ENCODE results near the gene PRKACG.

- TF ChIP-seq, protein P1, sequence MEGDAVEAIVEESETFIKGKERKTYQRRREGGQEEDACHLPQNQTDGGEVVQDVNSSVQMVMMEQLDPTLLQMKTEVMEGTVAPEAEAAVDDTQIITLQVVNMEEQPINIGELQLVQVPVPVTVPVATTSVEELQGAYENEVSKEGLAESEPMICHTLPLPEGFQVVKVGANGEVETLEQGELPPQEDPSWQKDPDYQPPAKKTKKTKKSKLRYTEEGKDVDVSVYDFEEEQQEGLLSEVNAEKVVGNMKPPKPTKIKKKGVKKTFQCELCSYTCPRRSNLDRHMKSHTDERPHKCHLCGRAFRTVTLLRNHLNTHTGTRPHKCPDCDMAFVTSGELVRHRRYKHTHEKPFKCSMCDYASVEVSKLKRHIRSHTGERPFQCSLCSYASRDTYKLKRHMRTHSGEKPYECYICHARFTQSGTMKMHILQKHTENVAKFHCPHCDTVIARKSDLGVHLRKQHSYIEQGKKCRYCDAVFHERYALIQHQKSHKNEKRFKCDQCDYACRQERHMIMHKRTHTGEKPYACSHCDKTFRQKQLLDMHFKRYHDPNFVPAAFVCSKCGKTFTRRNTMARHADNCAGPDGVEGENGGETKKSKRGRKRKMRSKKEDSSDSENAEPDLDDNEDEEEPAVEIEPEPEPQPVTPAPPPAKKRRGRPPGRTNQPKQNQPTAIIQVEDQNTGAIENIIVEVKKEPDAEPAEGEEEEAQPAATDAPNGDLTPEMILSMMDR (IDR thresholded peaks at IDR 0.05) = no peak
- no peak for TF ChIP-seq POLR2A (IDR thresholded peaks at IDR 0.05)
These were observed 6.6 kb upstream of the PRKACG start for GRCh38 chr9:69020301-69021145.

All from thyroid gland (tissue), 4 donors.